ENCODE results near the gene MCRS1.
"Not testable (repeated sequence)": the region's sequence is repeated elsewhere in the genome, so short reads cannot be mapped to it uniquely, and the experiment has no call there.

MCRS1 gene

GRCh38 chr12:49509681-49510080 lies 58.3 kb downstream of the MCRS1 start:
- not testable (repeated sequence) for DNase-seq

Data from CD4-positive, alpha-beta T cell treated with Interleukin-4 for 1 hour (primary cell).